ENCODE results near the gene LMAN2L.

DNA sequence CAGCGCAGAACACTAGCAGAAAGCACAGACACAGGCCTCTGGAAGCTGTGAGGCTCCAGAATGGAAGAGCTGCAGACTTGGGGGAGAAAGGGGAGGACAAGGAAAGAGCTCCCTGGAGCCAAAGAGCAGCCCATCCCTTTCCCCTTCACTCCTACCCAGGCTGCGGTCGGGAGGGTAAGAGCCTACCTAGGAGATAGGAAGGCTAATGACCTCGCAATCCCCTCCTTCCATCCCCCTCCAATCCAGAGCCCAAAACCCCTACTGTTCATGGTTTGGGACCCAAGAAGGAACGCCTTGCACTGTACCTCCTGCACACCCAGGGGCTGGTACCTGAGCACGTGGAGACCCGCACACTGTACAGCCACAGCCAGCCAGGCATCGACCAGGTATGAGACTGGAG, 39.8 kb downstream of the LMAN2L start:
- TF ChIP-seq CTCF (IDR thresholded peaks at IDR 0.05) (no peak), POLR2A (IDR thresholded peaks at IDR 0.05) (no peak)
